ENCODE measurements around the gene HNF1A.

The HNF1A gene

GRCh38 chr12:120989687-120990086, 11.3 kb downstream of the HNF1A start:
- no peak for DNase-seq

GRCh38 chr12:120990487-120991055, 12.2 kb downstream of the HNF1A start:
- no peak for DNase-seq

- DNase-seq, result no peak
Observed at GRCh38 chr12:120991965-120992364, 13.6 kb downstream of the HNF1A start.

- DNase-seq, result no peak
Observed at GRCh38 chr12:120992989-120993388, 14.6 kb downstream of the HNF1A start.

- DNase-seq, result no peak
Observed at GRCh38 chr12:120993496-120993895, 15.2 kb downstream of the HNF1A start.

GRCh38 chr12:120994059-120994458, 15.7 kb downstream of the HNF1A start:
- no peak for DNase-seq

- no peak for DNase-seq
Observed at GRCh38 chr12:120994589-120995337, 16.4 kb downstream of the HNF1A start.

- DNase-seq, result no peak
Observed at GRCh38 chr12:120996133-120996746, 17.9 kb downstream of the HNF1A start.

GRCh38 chr12:120997448-120997847, 19.1 kb downstream of the HNF1A start:
- no peak for DNase-seq

- no peak for DNase-seq
Observed at GRCh38 chr12:120998435-120998834, 20.1 kb downstream of the HNF1A start.

- no peak for DNase-seq
Observed at GRCh38 chr12:120999191-121000120, 21.1 kb downstream of the HNF1A start.

- no peak for DNase-seq
Observed at GRCh38 chr12:121000530-121000929, 22.2 kb downstream of the HNF1A start.

GRCh38 chr12:121001060-121001459, 22.7 kb downstream of the HNF1A start:
- no peak for DNase-seq

GRCh38 chr12:121001841-121002483, 23.6 kb downstream of the HNF1A start:
- DNase-seq, result no peak

- DNase-seq, result no peak
Observed at GRCh38 chr12:121003650-121004049, 25.3 kb downstream of the HNF1A start.

- DNase-seq, result no peak
Observed at GRCh38 chr12:121004253-121004815, 26.0 kb downstream of the HNF1A start.

GRCh38 chr12:121005346-121005815, 27.0 kb downstream of the HNF1A start:
- DNase-seq, result peak; percentile 65

GRCh38 chr12:121008347-121009098, 30.2 kb downstream of the HNF1A start:
- no peak for DNase-seq

GRCh38 chr12:121009741-121010140, 31.4 kb downstream of the HNF1A start:
- peak; percentile 60 for DNase-seq

- DNase-seq, result no peak
Observed at GRCh38 chr12:121010860-121011259, 32.5 kb downstream of the HNF1A start.

- DNase-seq, result no peak
Observed at GRCh38 chr12:121011820-121012219, 33.5 kb downstream of the HNF1A start.
